HCT116 (cell line): ENCODE data around the gene CLIP2.

Experiments used
- POLR2AphosphoS5 ChIP-seq: IDR thresholded peaks from 2 replicates; pipeline ENCODE4 v1.6.1; 2011; ENCODE audit warnings: mild to moderate bottlenecking, low read depth, low read length, moderate library complexity
- RAD21 ChIP-seq: IDR thresholded peaks from 2 replicates; pipeline ENCODE4 v1.6.1; 2012; ENCODE audit warnings: low read depth, mild to moderate bottlenecking
- SRF ChIP-seq: IDR thresholded peaks from 2 replicates; pipeline ENCODE4 v1.6.1; 2012; ENCODE audit warnings: low read depth
- TF ChIP-seq, protein P1 (sequence below), 3 experiments: fragments of 200-600 bp in 1 of 3; sonication (generic) in 1 of 3; IDR thresholded peaks in 2 of 3; conservative IDR thresholded peaks in 1 of 3; 2 replicates each; pipeline ENCODE4 v1.5.1; 2012 to 2017; ENCODE audit warnings: low read depth in 2 of 3, low read length in 2 of 3, antibody characterized with exemption in 1 of 3, borderline replicate concordance in 1 of 3, control low read depth in 1 of 3, mild to moderate bottlenecking in 1 of 3, mixed read lengths in 1 of 3, mixed run types in 1 of 3, moderate library complexity in 1 of 3; ENCODE audit not compliant: insufficient read depth in 1 of 3

DNA sequence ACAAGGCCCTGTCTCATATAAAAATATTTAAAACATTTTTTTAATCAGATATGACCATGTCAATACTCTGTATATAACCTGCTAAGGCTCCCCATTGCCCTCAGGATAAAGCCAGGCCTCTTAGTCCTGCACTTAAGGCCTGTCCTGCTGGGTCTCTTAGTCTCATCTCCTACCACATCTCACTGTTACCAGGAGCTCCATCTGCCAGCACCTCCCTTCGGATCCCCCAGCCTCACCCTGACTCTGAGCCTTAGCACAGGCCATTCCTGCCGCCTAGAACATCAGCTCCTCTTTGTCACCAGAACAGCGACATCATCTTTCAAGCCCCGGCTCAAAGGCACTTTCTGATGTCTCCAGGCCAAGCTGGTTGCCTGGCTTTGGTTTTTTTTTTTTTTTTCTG is 138.8 kb downstream of the CLIP2 start:
- TF ChIP-seq, protein P1, sequence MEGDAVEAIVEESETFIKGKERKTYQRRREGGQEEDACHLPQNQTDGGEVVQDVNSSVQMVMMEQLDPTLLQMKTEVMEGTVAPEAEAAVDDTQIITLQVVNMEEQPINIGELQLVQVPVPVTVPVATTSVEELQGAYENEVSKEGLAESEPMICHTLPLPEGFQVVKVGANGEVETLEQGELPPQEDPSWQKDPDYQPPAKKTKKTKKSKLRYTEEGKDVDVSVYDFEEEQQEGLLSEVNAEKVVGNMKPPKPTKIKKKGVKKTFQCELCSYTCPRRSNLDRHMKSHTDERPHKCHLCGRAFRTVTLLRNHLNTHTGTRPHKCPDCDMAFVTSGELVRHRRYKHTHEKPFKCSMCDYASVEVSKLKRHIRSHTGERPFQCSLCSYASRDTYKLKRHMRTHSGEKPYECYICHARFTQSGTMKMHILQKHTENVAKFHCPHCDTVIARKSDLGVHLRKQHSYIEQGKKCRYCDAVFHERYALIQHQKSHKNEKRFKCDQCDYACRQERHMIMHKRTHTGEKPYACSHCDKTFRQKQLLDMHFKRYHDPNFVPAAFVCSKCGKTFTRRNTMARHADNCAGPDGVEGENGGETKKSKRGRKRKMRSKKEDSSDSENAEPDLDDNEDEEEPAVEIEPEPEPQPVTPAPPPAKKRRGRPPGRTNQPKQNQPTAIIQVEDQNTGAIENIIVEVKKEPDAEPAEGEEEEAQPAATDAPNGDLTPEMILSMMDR (IDR thresholded peaks at IDR 0.05 in 2 of 3, conservative IDR thresholded peaks at IDR 0.05 in 1 of 3; ENCODE audit: borderline replicate concordance in 1 of 3, insufficient read depth in 1 of 3, low read depth in 2 of 3, low read length in 2 of 3) = no peak
- TF ChIP-seq SRF (no peak), RAD21 (no peak), POLR2AphosphoS5 (no peak)
